HG03025 (cell line): Measurements from ENCODE around the gene RPL11.
"Not testable (repeated sequence)": the region's sequence is repeated elsewhere in the genome, so short reads cannot be mapped to it uniquely, and the experiment has no call there.

Experiments used
- ATAC-seq: cut with Tn5 transposase; IDR thresholded peaks from one replicate; pipeline ENCODE4 v1.9.1; 2021; ENCODE audit warnings: mild to moderate bottlenecking, moderate library complexity; ENCODE audit not compliant: unreplicated experiment, low FRiP score

Gene RPL11

GRCh38 chr1:23684415-23684814 is 7.2 kb upstream of the RPL11 start:
- ATAC-seq = no peak

GRCh38 chr1:23685197-23685596 is 6.4 kb upstream of the RPL11 start:
- ATAC-seq = not testable (repeated sequence)

- ATAC-seq = not testable (repeated sequence)
Observed at GRCh38 chr1:23687680-23688079, 3.9 kb upstream of the RPL11 start.

GRCh38 chr1:23688281-23688680 is 3.3 kb upstream of the RPL11 start:
- ATAC-seq = not testable (repeated sequence)

GRCh38 chr1:23692308-23692871 is 784 bp downstream of the RPL11 start:
- no peak for ATAC-seq

GRCh38 chr1:23693599-23693998 is 2.0 kb downstream of the RPL11 start:
- ATAC-seq = no peak

- ATAC-seq = no peak
Observed at GRCh38 chr1:23694371-23694770, 2.8 kb downstream of the RPL11 start.

GRCh38 chr1:23695667-23696066 is 4.1 kb downstream of the RPL11 start:
- ATAC-seq = no peak

- no peak for ATAC-seq
Observed at GRCh38 chr1:23696335-23696989, 4.9 kb downstream of the RPL11 start.

- no peak for ATAC-seq
Observed at GRCh38 chr1:23698466-23698865, 6.9 kb downstream of the RPL11 start.

GRCh38 chr1:23699280-23700179 is 7.9 kb downstream of the RPL11 start:
- no peak for ATAC-seq

- ATAC-seq = no peak
Observed at GRCh38 chr1:23701310-23701709, 9.7 kb downstream of the RPL11 start.

GRCh38 chr1:23701996-23702395 is 10.4 kb downstream of the RPL11 start:
- no peak for ATAC-seq

- no peak for ATAC-seq
Observed at GRCh38 chr1:23704834-23705495, 13.4 kb downstream of the RPL11 start.

- no peak for ATAC-seq
Observed at GRCh38 chr1:23709229-23709628, 17.6 kb downstream of the RPL11 start.

- ATAC-seq = no peak
Observed at GRCh38 chr1:23718482-23718881, 26.9 kb downstream of the RPL11 start.

GRCh38 chr1:23719162-23719820 is 27.7 kb downstream of the RPL11 start:
- ATAC-seq = no peak

- no peak for ATAC-seq
Observed at GRCh38 chr1:23720256-23720995, 28.8 kb downstream of the RPL11 start.

GRCh38 chr1:23722652-23723051 is 31.0 kb downstream of the RPL11 start:
- ATAC-seq = no peak

- ATAC-seq = no peak
Observed at GRCh38 chr1:23726686-23727085, 35.1 kb downstream of the RPL11 start.
